Tibial nerve (tissue), 4 donors: Measurements from ENCODE around the gene NINJ2. TPM values are rescaled to one million over a fixed set of nuclear protein-coding genes. Genes with fewer than 3 reads are reported as not detected.

Source experiments
- DNase-seq, 2 donors: peaks; one replicate each; pipeline ENCODE4 v3.0.0-alpha.2; 2019; ENCODE audit warnings: low spot score in 2 of 2
- H3K27ac ChIP-seq, 4 donors: fragments of 200-600 bp; sonication (generic) in 3 of 4; one replicate each; pipeline ENCODE4 v1.5.1; 2017 to 2019; ENCODE audit warnings: mild to moderate bottlenecking in 1 of 4
- H3K27me3 ChIP-seq, 2 donors: fragments of 200-600 bp; sonication (generic) in 1 of 2; one replicate each; pipeline versions ENCODE4 v1.5.1 to v1.6.0; 2017 to 2019
- H3K36me3 ChIP-seq, 3 donors: fragments of 200-600 bp; sonication (generic); one replicate each; pipeline ENCODE4 v1.5.1; 2018 to 2019
- H3K4me1 ChIP-seq, 4 donors: fragments of 200-600 bp; sonication (generic) in 3 of 4; one replicate each; pipeline ENCODE4 v1.5.1; 2017 to 2019
- H3K4me3 ChIP-seq, 4 donors: fragments of 200-600 bp; sonication (generic) in 3 of 4; one replicate each; pipeline ENCODE4 v1.5.1; 2017 to 2019; ENCODE audit warnings: mild to moderate bottlenecking in 1 of 4, moderate library complexity in 1 of 4
- H3K9me3 ChIP-seq, 4 donors: fragments of 200-600 bp; sonication (generic) in 3 of 4; one replicate each; pipeline ENCODE4 v1.5.1; 2017 to 2019
- EP300 ChIP-seq, 2 donors: sonication (generic); formaldehyde crosslinking; IDR thresholded peaks; one replicate each; pipeline ENCODE4 v1.6.1; 2017; ENCODE audit warnings: antibody characterized with exemption in 2 of 2, mild to moderate bottlenecking in 1 of 2
- POLR2A ChIP-seq, 2 donors: fragments of 450-650 bp; IDR thresholded peaks; one replicate each; pipeline ENCODE4 v1.6.1; 2017; ENCODE audit warnings: antibody characterized with exemption in 2 of 2, mild to moderate bottlenecking in 2 of 2, moderate library complexity in 2 of 2
- WGBS, 2 donors: methylation state at CpG; one replicate each; pipeline ENCODE4 v1.1.5; 2018; 5-methylcytosine and 5-hydroxymethylcytosine counted together
- total RNA-seq, 4 donors: library from RNA; depleted of rRNA; stranded (reverse); fragments of >200 nt; gene quantifications; one replicate each; pipeline ENCODE4 v1.1.0, GENCODE V29; 2016
- TF ChIP-seq, protein P1 (sequence below), 5 experiments: fragments of 200-600 bp in 3 of 5; fragments of 450-650 bp in 2 of 5; sonication (generic) in 3 of 5; IDR thresholded peaks; one replicate each; pipeline ENCODE4 v1.5.1; 2016 to 2019; ENCODE audit warnings: antibody characterized with exemption in 5 of 5, mild to moderate bottlenecking in 3 of 5, moderate library complexity in 2 of 5

Gene NINJ2
- total RNA-seq, 4 donors from 2014 or later, result 8.4 to 17.7 (median 12.6) TPM

- Histone ChIP-seq H3K27me3 (no peaks in the 10 kb centered on the region), H3K36me3 (peaks cover 0 to 67% (median 0%) of the 10 kb centered on the region in 3 donors), H3K9me3 (no peaks in the 10 kb centered on the region), H3K4me3 (no peak overlapping the region), H3K27ac (no peak overlapping the region), H3K4me1 (peaks cover 0 to 8% (median 0%) of the 10 kb centered on the region in 4 donors)
- DNase-seq, result no peak
- TF ChIP-seq, protein P1, sequence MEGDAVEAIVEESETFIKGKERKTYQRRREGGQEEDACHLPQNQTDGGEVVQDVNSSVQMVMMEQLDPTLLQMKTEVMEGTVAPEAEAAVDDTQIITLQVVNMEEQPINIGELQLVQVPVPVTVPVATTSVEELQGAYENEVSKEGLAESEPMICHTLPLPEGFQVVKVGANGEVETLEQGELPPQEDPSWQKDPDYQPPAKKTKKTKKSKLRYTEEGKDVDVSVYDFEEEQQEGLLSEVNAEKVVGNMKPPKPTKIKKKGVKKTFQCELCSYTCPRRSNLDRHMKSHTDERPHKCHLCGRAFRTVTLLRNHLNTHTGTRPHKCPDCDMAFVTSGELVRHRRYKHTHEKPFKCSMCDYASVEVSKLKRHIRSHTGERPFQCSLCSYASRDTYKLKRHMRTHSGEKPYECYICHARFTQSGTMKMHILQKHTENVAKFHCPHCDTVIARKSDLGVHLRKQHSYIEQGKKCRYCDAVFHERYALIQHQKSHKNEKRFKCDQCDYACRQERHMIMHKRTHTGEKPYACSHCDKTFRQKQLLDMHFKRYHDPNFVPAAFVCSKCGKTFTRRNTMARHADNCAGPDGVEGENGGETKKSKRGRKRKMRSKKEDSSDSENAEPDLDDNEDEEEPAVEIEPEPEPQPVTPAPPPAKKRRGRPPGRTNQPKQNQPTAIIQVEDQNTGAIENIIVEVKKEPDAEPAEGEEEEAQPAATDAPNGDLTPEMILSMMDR (IDR thresholded peaks at IDR 0.05), result no peak
- TF ChIP-seq POLR2A (IDR thresholded peaks at IDR 0.05), result no peak
- no peak for TF ChIP-seq EP300 (IDR thresholded peaks at IDR 0.05)
- WGBS, 2 donors, result 88 to 90% methylated on average over 19 to 21 of the region's 21 CpGs
Measured at GRCh38 chr12:559208-559905, 103.9 kb downstream of the NINJ2 start.

GRCh38 chr12:558580-558979, 104.7 kb downstream of the NINJ2 start:
- WGBS, 2 donors, result 74 to 83% methylated on average over 4 of the region's 4 CpGs
- Histone ChIP-seq H3K27ac (no peak overlapping the region), H3K4me3 (no peak overlapping the region), H3K27me3 (no peaks in the 10 kb centered on the region), H3K36me3 (peaks cover 0 to 68% (median 0%) of the 10 kb centered on the region in 3 donors), H3K9me3 (no peaks in the 10 kb centered on the region), H3K4me1 (peaks cover 0 to 12% (median 0%) of the 10 kb centered on the region in 4 donors)
- DNase-seq, result no peak
- TF ChIP-seq EP300 (IDR thresholded peaks at IDR 0.05), result no peak
- TF ChIP-seq, protein P1 (IDR thresholded peaks at IDR 0.05), result no peak
- TF ChIP-seq POLR2A (IDR thresholded peaks at IDR 0.05), result no peak

DNA sequence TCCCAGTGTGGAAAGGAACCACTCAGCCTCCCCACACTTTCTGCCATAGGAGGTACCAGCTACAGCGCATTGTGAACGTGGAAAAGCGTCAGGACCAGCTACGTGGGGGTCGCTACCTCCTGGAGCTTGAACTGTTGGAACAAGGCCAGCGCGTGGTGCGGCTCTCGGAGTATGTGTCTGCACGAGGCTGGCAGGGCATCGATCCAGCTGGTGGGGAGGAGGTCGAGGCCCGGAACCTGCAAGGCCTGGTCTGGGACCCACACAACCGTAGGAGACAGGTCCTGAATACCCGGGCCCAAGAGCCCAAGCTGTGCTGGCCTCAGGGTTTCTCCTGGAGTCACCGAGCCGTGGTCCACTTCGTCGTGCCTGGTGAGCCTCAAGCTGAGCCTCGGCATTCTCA, 106.7 kb downstream of the NINJ2 start:
- no peak for DNase-seq
- peaks cover 0 to 26% (median 3%) of the 10 kb centered on the region in 4 donors for H3K4me1 ChIP-seq
- no peak for TF ChIP-seq POLR2A (IDR thresholded peaks at IDR 0.05)
- TF ChIP-seq EP300 (IDR thresholded peaks at IDR 0.05), result no peak
- TF ChIP-seq, protein P1 (IDR thresholded peaks at IDR 0.05), result no peak
- H3K27me3 ChIP-seq, result no peaks in the 10 kb centered on the region
- peaks cover 0 to 61% (median 0%) of the 10 kb centered on the region in 3 donors for H3K36me3 ChIP-seq
- no peak overlapping the region for H3K4me3 ChIP-seq
- no peak overlapping the region for H3K27ac ChIP-seq
- 82 to 95% methylated on average over 9 to 18 of the region's 20 CpGs for WGBS, 2 donors
- no peaks in the 10 kb centered on the region for H3K9me3 ChIP-seq

- peaks cover 0 to 22% (median 3%) of the 10 kb centered on the region in 4 donors for H3K4me1 ChIP-seq
- H3K4me3 ChIP-seq, result no peak overlapping the region
- no peak for DNase-seq
- H3K9me3 ChIP-seq, result no peaks in the 10 kb centered on the region
- H3K27ac ChIP-seq, result no peak overlapping the region
- peaks cover 0 to 64% (median 0%) of the 10 kb centered on the region in 3 donors for H3K36me3 ChIP-seq
- H3K27me3 ChIP-seq, result no peaks in the 10 kb centered on the region
- 71 to 78% methylated on average over 8 of the region's 8 CpGs for WGBS, 2 donors
- TF ChIP-seq, protein P1 (IDR thresholded peaks at IDR 0.05), result no peak
- TF ChIP-seq POLR2A (IDR thresholded peaks at IDR 0.05) (no peak), EP300 (IDR thresholded peaks at IDR 0.05) (no peak)
Measured at GRCh38 chr12:554001-554285, 109.3 kb downstream of the NINJ2 start.

DNA sequence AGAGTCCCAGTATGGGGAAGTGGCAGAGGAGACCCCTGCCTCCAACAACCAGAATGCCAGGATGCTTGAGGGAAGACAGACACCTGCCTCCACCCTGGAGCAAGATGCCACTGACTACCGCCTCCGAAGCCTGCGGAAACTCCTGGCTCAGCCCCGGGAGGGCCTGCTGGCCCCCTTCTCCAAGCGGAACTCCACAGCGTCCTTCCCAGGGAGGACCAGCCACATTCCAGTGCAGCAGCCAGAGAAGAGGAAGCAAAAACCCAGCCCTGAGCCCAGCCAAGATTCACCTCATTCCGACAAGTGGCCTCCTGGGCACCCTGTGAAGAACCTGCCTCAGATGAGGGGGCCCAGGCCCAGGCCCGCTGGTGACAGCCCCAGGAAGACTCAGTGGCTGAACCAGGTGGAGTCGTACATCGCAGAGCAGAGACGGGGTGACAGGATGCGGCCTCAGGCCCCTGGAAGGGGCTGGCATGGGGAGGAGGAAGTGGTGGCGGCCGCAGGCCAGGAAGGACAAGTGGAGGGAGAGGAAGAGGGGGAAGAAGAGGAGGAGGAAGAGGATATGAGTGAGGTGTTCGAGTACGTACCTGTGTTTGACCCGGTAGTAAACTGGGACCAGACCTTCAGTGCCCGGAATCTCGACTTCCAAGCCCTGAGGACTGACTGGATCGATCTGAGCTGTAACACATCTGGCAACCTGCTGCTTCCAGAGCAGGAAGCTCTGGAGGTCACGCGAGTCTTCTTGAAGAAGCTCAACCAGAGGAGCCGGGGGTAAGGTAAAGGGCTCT, 109.8 kb downstream of the NINJ2 start:
- H3K4me1 ChIP-seq, result peaks cover 0 to 22% (median 3%) of the 10 kb centered on the region in 4 donors
- no peaks in the 10 kb centered on the region for H3K9me3 ChIP-seq
- H3K27me3 ChIP-seq, result no peaks in the 10 kb centered on the region
- H3K27ac ChIP-seq, result no peak overlapping the region
- 80 to 81% methylated on average over 19 to 23 of the region's 23 CpGs for WGBS, 2 donors
- H3K4me3 ChIP-seq, result no peak overlapping the region
- DNase-seq, result no peak
- H3K36me3 ChIP-seq, result peaks cover 0 to 59% (median 0%) of the 10 kb centered on the region in 3 donors
- TF ChIP-seq, protein P1 (IDR thresholded peaks at IDR 0.05), result no peak
- TF ChIP-seq EP300 (IDR thresholded peaks at IDR 0.05) (no peak), POLR2A (IDR thresholded peaks at IDR 0.05) (no peak)
